MM.1S (cell line): ENCODE data around the gene VENTX.

Experiments
- DNase-seq: peaks from one replicate; pipeline ENCODE4 v3.0.0-alpha.2; 2015
- H2AFZ ChIP-seq: fragments of 300-600 bp; sonication (generic); 2 replicates; pipeline ENCODE4 v1.6.0; 2016; ENCODE audit warnings: antibody characterized with exemption, low read length
- H3F3A ChIP-seq: fragments of 300-600 bp; sonication (generic); 2 replicates; pipeline ENCODE4 v1.6.1; 2016; ENCODE audit warnings: mild to moderate bottlenecking, antibody characterized with exemption, low read length, moderate library complexity, mixed read lengths; ENCODE audit not compliant: insufficient read depth
- H3K27ac ChIP-seq: fragments of 300-600 bp; sonication (generic); 2 replicates; pipeline ENCODE4 v1.5.1; 2016; ENCODE audit warnings: mild to moderate bottlenecking, low read length
- H3K27me3 ChIP-seq: fragments of 300-600 bp; sonication (generic); replicated peaks from 2 replicates; pipeline ENCODE4 v1.6.0; 2016; ENCODE audit warnings: low read length; ENCODE audit not compliant: insufficient read depth
- H3K36me3 ChIP-seq: fragments of 300-600 bp; sonication (generic); replicated peaks from 2 replicates; pipeline ENCODE4 v1.6.1; 2016; ENCODE audit warnings: mild to moderate bottlenecking, low read length, mixed read lengths; ENCODE audit not compliant: insufficient read depth
- H3K4me1 ChIP-seq: fragments of 300-600 bp; sonication (generic); 2 replicates; pipeline ENCODE4 v1.6.1; 2016; ENCODE audit warnings: low read length, mixed read lengths
- H3K4me2 ChIP-seq: fragments of 300-600 bp; sonication (generic); 2 replicates; pipeline ENCODE4 v1.6.0; 2016; ENCODE audit warnings: low read depth, low read length
- H3K4me3 ChIP-seq: fragments of 300-600 bp; sonication (generic); 2 replicates; pipeline ENCODE4 v1.5.1; 2016; ENCODE audit warnings: low read length, mixed read lengths
- H3K79me2 ChIP-seq: fragments of 300-600 bp; sonication (generic); 2 replicates; pipeline ENCODE4 v1.6.1; 2016; ENCODE audit warnings: mixed run types, low read length, mixed read lengths
- H3K9ac ChIP-seq: fragments of 300-600 bp; sonication (generic); 2 replicates; pipeline ENCODE4 v1.6.1; 2016; ENCODE audit warnings: low read length, mixed read lengths
- H3K9me2 ChIP-seq: fragments of 300-600 bp; sonication (generic); replicated peaks from 2 replicates; pipeline ENCODE4 v1.6.1; 2016; ENCODE audit warnings: mild to moderate bottlenecking, low read length, mixed read lengths; ENCODE audit not compliant: insufficient read depth
- H3K9me3 ChIP-seq: fragments of 300-600 bp; sonication (generic); replicated peaks from 2 replicates; pipeline ENCODE4 v1.6.1; 2016; ENCODE audit warnings: mild to moderate bottlenecking, low read length, mixed read lengths; ENCODE audit not compliant: insufficient read depth
- H4K20me1 ChIP-seq: fragments of 300-600 bp; sonication (generic); 2 replicates; pipeline ENCODE4 v1.6.1; 2016; ENCODE audit warnings: mild to moderate bottlenecking, low read length, moderate library complexity, mixed read lengths; ENCODE audit not compliant: insufficient read depth
- CTCF ChIP-seq: fragments of 300-600 bp; sonication (generic); IDR thresholded peaks from 2 replicates; pipeline ENCODE4 v1.5.1; 2016; ENCODE audit warnings: antibody characterized with exemption, low read length, mixed read lengths
- EZH2 ChIP-seq: fragments of 300-600 bp; sonication (generic); optimal IDR thresholded peaks from 2 replicates; pipeline ENCODE3; 2017; ENCODE audit warnings: low read depth, mild to moderate bottlenecking, antibody characterized with exemption, low read length, mixed read lengths
- EZH2phosphoT487 ChIP-seq: fragments of 300-600 bp; sonication (generic); IDR thresholded peaks from 2 replicates; pipeline ENCODE4 v1.6.1; 2018; ENCODE audit warnings: antibody characterized with exemption, low read length

The VENTX gene

DNA sequence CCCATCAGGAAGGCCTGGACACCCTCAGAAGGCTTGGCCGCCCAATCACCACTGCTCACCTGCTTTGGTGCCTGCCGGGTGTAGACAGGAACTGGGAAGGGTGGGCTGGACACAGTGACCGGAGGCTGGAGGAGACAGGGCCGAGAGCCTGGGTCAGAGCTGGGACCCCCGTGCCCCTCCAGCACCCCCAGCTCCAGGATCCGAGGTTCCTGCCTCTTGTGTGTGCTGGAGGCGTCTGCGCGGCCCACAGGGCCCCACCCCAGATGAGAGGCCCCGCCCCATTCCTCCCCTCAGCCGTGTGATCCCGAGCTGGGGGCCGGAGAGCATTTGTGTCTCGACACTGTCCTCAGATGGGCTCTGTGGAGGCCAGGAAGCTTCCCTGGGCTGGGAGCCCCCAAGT, 29.6 kb downstream of the VENTX start:
- no peak overlapping the region for H3K4me3 ChIP-seq
- DNase-seq: no peak
- H3K79me2 ChIP-seq: peaks cover 21% of the 10 kb centered on the region

DNA sequence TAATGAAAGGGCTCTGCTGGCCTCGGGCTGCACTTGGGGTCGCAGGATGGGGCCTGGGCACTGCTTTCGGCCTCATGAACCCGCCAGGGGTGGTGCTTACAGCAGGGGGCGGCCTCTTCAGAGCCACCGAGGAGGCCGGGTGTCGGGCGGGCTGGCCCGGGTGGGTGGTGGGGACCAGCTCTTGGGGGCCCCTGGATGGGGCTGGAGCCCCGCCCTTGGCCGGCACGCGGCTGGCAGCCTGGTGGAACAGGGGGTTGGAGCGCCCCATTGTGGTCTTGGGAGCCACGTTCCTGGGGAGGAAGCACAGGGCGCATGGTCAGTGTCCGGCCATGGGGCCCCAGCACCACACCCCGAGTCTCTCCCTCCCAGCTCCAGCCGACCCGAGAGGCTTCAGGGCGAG, 30.2 kb downstream of the VENTX start:
- Histone ChIP-seq H3K79me2 (peaks cover 27% of the 10 kb centered on the region), H3K9me2 (no peaks in the 10 kb centered on the region), H3K9ac (no peak overlapping the region), H3K9me3 (no peaks in the 10 kb centered on the region), H3K4me3 (no peak overlapping the region), H3F3A (peaks cover 17% of the 10 kb centered on the region), H2AFZ (no peak overlapping the region), H3K4me1 (no peaks in the 10 kb centered on the region), H3K27ac (no peak overlapping the region), H3K27me3 (no peaks in the 10 kb centered on the region), H4K20me1 (no peaks in the 10 kb centered on the region), H3K4me2 (no peak overlapping the region), H3K36me3 (no peaks in the 10 kb centered on the region; the same call in 1 of the 2 replicates)
- no peak for TF ChIP-seq CTCF
- TF ChIP-seq EZH2: no peak
- TF ChIP-seq EZH2phosphoT487: no peak
- DNase-seq: no peak

More for the DNA sequence above, 29.6 kb downstream of the VENTX start:
- H3K9me2 ChIP-seq: no peaks in the 10 kb centered on the region
- peaks cover 22% of the 10 kb centered on the region for H3F3A ChIP-seq
- TF ChIP-seq EZH2 (no peak), EZH2phosphoT487 (no peak)
- H3K36me3 ChIP-seq: no peaks in the 10 kb centered on the region; the same call in 1 of the 2 replicates
- H3K9me3 ChIP-seq: no peaks in the 10 kb centered on the region
- H3K27ac ChIP-seq: no peak overlapping the region
- H3K4me1 ChIP-seq: no peaks in the 10 kb centered on the region
- no peaks in the 10 kb centered on the region for H3K27me3 ChIP-seq
- H3K9ac ChIP-seq: no peak overlapping the region
- no peak overlapping the region for H2AFZ ChIP-seq
- H4K20me1 ChIP-seq: 0 out of 2 replicates have a peak, but pooled peaks cover 2% of the 10 kb centered on the region
- H3K4me2 ChIP-seq: no peak overlapping the region

DNA sequence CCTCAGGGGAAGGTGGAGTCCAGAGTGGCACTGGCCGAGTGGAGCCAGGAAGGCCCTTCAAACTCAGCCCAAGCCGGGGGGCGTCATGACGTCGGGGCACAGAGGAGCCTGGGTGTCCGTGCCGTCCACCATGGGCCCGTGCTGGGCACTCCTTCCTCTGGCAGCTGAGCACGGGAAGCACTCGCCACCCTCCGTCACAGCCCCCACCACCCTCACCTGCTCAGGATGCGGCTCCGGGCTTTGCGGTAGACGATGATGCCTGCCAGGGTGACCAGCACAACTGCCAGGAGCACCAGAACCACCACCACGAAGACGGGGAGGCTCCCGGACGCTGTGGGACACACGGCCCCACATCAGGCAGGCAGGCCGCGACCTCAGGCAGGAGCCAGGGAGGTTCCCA, 30.9 kb downstream of the VENTX start:
- peaks cover 3% of the 10 kb centered on the region for H3K36me3 ChIP-seq
- no peak for DNase-seq
- TF ChIP-seq EZH2phosphoT487: no peak
- no peak for TF ChIP-seq EZH2
- no peak for TF ChIP-seq CTCF
- H3K79me2 ChIP-seq: peaks cover 34% of the 10 kb centered on the region
- no peaks in the 10 kb centered on the region for H3K4me1 ChIP-seq
- H3K4me2 ChIP-seq: no peak overlapping the region
- H3K27ac ChIP-seq: no peak overlapping the region
- H3K9me2 ChIP-seq: no peaks in the 10 kb centered on the region
- no peaks in the 10 kb centered on the region for H3K9me3 ChIP-seq
- H3K9ac ChIP-seq: no peak overlapping the region
- H4K20me1 ChIP-seq: no peaks in the 10 kb centered on the region
- peaks cover 10% of the 10 kb centered on the region for H3F3A ChIP-seq
- H3K27me3 ChIP-seq: no peaks in the 10 kb centered on the region
- H3K4me3 ChIP-seq: no peak overlapping the region
- H2AFZ ChIP-seq: no peak overlapping the region

DNA sequence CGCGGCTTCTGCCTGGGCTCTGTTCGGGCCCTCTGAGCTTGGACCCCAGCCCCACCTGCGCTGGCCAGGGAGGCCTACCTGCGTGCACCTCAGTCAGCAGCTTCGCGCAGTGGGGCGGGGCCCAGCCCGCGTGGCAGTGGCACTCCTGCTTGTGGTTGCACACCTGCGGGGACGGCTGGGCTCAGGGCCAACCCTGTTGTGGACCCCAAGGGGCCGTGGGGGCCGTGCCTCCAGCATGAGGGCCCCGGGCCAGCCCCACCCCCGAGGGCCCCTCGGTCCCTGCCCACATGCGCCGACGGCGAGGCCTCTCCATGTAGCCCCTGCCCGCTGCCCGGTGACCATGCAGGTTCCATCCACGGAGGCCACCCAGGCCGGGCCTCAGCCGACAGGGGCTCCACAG, 31.7 kb downstream of the VENTX start:
- Histone ChIP-seq H2AFZ (no peak overlapping the region), H3K4me1 (no peaks in the 10 kb centered on the region), H3K9me3 (no peaks in the 10 kb centered on the region), H3F3A (peaks cover 5% of the 10 kb centered on the region; the same call in 1 of the 2 replicates), H3K27ac (no peak overlapping the region), H3K79me2 (peaks cover 41% of the 10 kb centered on the region), H3K9me2 (no peaks in the 10 kb centered on the region), H3K4me2 (no peak overlapping the region), H3K36me3 (peaks cover 3% of the 10 kb centered on the region), H3K27me3 (no peaks in the 10 kb centered on the region), H4K20me1 (no peaks in the 10 kb centered on the region), H3K4me3 (no peak overlapping the region), H3K9ac (no peak overlapping the region)
- TF ChIP-seq EZH2phosphoT487 (no peak), EZH2 (no peak), CTCF (no peak)
- no peak for DNase-seq
